A673 (cell line): ENCODE measurements around the gene AFG3L2. TPM values are rescaled to one million over a fixed set of nuclear protein-coding genes. Genes with fewer than 3 reads are reported as not detected.
A peak's percentile ranks its signal among the peaks of the same experiment; 100 is the strongest.

Experiments used
- BruUV-seq: library from RNA; stranded (reverse); fragments of 400-500 nt; replicated peaks from 2 replicates; lab custom pipeline; 2021; lab: Mats Ljungman, UMichigan
- CTCF ChIA-PET: fragments of 300-600 bp; sonication (Branson Sonifier 250); formaldehyde crosslinking; loops from one replicate; lab custom pipeline; 2022; ENCODE audit warnings: antibody characterized with exemption; lab: Charles Lee
- POLR2A ChIA-PET: fragments of 300-600 bp; sonication (Branson Sonifier 250); formaldehyde crosslinking; loops from one replicate; lab custom pipeline; 2022; ENCODE audit warnings: antibody characterized with exemption; ENCODE audit not compliant: low non-redundant PET; lab: Charles Lee
- DNase-seq: peaks from one replicate; pipeline ENCODE4 v3.0.0-alpha.2; 2015; ENCODE audit warnings: low spot score
- H3K27ac ChIP-seq: fragments of 200-600 bp; sonication (generic); 2 replicates; pipeline ENCODE4 v1.5.1; 2016; ENCODE audit warnings: mixed run types, low read depth, mild to moderate bottlenecking, mixed read lengths, antibody characterized with exemption, low read length; ENCODE audit not compliant: poor library complexity, severe bottlenecking
- H3K27me3 ChIP-seq: fragments of 200-600 bp; sonication (generic); replicated peaks from 2 replicates; pipeline ENCODE4 v1.6.1; 2017; ENCODE audit warnings: mixed run types, low read depth, mild to moderate bottlenecking, mixed read lengths, antibody characterized with exemption, low read length; ENCODE audit not compliant: insufficient read depth, poor library complexity
- H3K36me3 ChIP-seq: fragments of 200-600 bp; sonication (generic); 2 replicates; pipeline ENCODE4 v1.6.1; 2016; ENCODE audit warnings: mixed run types, mild to moderate bottlenecking, mixed read lengths, antibody characterized with exemption, low read length; ENCODE audit not compliant: insufficient read depth, poor library complexity, severe bottlenecking
- H3K4me1 ChIP-seq: fragments of 200-600 bp; sonication (generic); 2 replicates; pipeline ENCODE4 v1.6.1; 2017; ENCODE audit warnings: mixed run types, mild to moderate bottlenecking, mixed read lengths, antibody characterized with exemption, low read length; ENCODE audit not compliant: insufficient read depth, poor library complexity, severe bottlenecking
- H3K4me3 ChIP-seq: fragments of 200-600 bp; sonication (generic); 2 replicates; pipeline ENCODE4 v1.5.1; 2016; ENCODE audit warnings: low read depth, mixed run types, mild to moderate bottlenecking, mixed read lengths, low read length; ENCODE audit not compliant: poor library complexity, severe bottlenecking
- H3K9me3 ChIP-seq: fragments of 200-600 bp; sonication (generic); 2 replicates; pipeline ENCODE4 v1.6.1; 2016; ENCODE audit warnings: mixed run types, low read depth, mild to moderate bottlenecking, mixed read lengths, antibody characterized with exemption, low read length; ENCODE audit not compliant: poor library complexity, severe bottlenecking
- EZH2 ChIP-seq: fragments of 200-600 bp; sonication (generic); IDR thresholded peaks from 2 replicates; pipeline ENCODE4 v1.6.1; 2017; ENCODE audit warnings: borderline replicate concordance, low read depth, mild to moderate bottlenecking, mixed read lengths, antibody characterized with exemption, low read length; ENCODE audit not compliant: poor library complexity, severe bottlenecking
- intact Hi-C: fragments of 100-400 bp; cut with micrococcal nuclease; formaldehyde crosslinking; loops from one replicate; pipeline ENCODE4 v1.10.0; 2022; ENCODE audit not compliant: unreplicated experiment
- total RNA-seq: library from RNA; stranded (reverse); gene quantifications from 2 replicates; pipeline ENCODE4 v1.2.3, GENCODE V29; 2021
- TF ChIP-seq, protein P1 (sequence below): fragments of 300-800, 200-600 bp; sonication (generic); conservative IDR thresholded peaks from 2 replicates; pipeline ENCODE4 v1.5.1; 2017; ENCODE audit warnings: low read depth, mild to moderate bottlenecking, antibody characterized with exemption, low read length, moderate library complexity, mixed read lengths

Gene AFG3L2
- total RNA-seq, 1 experiment from 2014 or later: 72.7 TPM

DNA sequence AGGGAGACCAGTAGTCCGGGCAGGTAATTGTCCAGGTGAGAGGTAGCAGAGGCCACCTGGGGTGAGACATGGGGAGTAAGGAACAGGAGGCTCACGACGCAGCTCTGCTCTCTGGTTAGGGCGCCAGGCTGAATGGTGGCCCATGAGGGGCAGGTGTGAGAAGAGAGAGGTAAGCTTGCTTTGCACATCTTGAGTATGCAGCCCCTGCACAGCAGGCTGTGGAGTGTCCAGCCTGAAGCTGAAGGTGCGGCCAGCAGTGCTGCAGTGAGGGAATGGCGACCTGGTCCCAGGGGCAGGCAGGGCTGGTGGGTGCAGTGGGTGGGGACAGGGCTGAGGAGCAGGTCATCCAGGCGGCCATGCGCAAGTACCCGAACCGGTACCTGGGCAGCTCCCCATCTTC is 46.4 kb upstream of the AFG3L2 start:
- Histone ChIP-seq H3K27me3 (no peaks in the 10 kb centered on the region), H3K27ac (no peak overlapping the region), H3K9me3 (no peaks in the 10 kb centered on the region), H3K4me1 (peaks cover 4% of the 10 kb centered on the region), H3K36me3 (peaks cover 4% of the 10 kb centered on the region), H3K4me3 (no peak overlapping the region)
- POLR2A ChIA-PET: no interaction called here
- no peak for TF ChIP-seq EZH2
- TF ChIP-seq, protein P1, sequence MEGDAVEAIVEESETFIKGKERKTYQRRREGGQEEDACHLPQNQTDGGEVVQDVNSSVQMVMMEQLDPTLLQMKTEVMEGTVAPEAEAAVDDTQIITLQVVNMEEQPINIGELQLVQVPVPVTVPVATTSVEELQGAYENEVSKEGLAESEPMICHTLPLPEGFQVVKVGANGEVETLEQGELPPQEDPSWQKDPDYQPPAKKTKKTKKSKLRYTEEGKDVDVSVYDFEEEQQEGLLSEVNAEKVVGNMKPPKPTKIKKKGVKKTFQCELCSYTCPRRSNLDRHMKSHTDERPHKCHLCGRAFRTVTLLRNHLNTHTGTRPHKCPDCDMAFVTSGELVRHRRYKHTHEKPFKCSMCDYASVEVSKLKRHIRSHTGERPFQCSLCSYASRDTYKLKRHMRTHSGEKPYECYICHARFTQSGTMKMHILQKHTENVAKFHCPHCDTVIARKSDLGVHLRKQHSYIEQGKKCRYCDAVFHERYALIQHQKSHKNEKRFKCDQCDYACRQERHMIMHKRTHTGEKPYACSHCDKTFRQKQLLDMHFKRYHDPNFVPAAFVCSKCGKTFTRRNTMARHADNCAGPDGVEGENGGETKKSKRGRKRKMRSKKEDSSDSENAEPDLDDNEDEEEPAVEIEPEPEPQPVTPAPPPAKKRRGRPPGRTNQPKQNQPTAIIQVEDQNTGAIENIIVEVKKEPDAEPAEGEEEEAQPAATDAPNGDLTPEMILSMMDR: no peak
- no peak for DNase-seq
- intact Hi-C loops: no loop called here
- no TSS peak for BruUV-seq
- CTCF ChIA-PET: no interaction called here

DNA sequence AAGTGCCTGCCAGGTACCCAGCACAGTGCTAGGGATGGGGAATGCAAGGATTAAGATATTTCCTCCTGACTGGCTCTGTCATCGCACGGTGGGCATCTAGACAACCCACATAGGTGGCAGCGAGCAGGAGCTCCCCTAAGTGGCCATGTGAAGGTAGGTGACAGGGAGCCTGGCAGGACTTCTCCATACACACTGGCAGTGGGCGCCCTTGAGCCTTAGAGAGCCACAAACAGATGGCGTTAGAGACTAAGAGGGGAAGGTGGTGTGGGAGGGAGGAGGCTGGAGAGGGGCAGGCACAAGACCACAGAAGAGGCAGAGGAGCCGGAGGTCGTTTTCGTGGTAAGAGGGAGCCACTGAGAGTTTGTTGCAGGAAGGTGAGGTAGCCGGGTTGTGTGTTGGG is 45.9 kb upstream of the AFG3L2 start:
- DNase-seq: peak; percentile 42
- CTCF ChIA-PET: no interaction called here
- Histone ChIP-seq H3K27ac (no peak overlapping the region), H3K4me1 (peaks cover 4% of the 10 kb centered on the region), H3K9me3 (no peaks in the 10 kb centered on the region), H3K4me3 (no peak overlapping the region), H3K36me3 (peaks cover 4% of the 10 kb centered on the region), H3K27me3 (no peaks in the 10 kb centered on the region)
- no peak for TF ChIP-seq EZH2
- TF ChIP-seq, protein P1: 0 out of 2 replicates have a peak, but pooled peaks have one; percentile 34
- intact Hi-C loops: no loop called here
- POLR2A ChIA-PET: no interaction called here
- BruUV-seq: no TSS peak

DNA sequence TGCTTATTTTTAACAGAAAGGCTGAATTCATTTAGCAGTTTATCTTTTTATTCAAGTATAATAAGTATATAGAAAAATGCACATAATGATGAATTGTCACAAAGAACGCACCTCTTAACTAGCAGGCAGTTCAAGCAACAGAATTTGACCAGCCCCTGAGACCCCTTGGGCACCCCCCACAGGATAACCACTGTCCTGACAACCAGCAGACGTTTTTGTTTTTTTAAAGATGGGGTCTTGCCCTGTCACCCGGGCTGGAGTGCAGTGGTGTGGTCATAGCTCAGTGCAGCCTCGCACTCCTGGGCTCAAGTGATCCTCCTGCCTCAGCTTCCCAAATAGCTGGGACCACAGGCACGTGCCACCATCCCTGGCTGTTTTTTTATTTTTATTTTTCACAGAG is 44.7 kb upstream of the AFG3L2 start:
- CTCF ChIA-PET: no interaction called here
- no peak for DNase-seq
- Histone ChIP-seq H3K27me3 (no peaks in the 10 kb centered on the region), H3K4me1 (peaks cover 4% of the 10 kb centered on the region), H3K9me3 (no peaks in the 10 kb centered on the region), H3K4me3 (no peak overlapping the region), H3K36me3 (peaks cover 4% of the 10 kb centered on the region), H3K27ac (no peak overlapping the region)
- TSS peak; percentile 67 for BruUV-seq
- TF ChIP-seq, protein P1: no peak
- TF ChIP-seq EZH2: no peak
- intact Hi-C loops: no loop called here
- POLR2A ChIA-PET: no interaction called here
